ENCODE data around the gene SMARCD3.
A peak's percentile ranks its signal among the peaks of the same experiment; 100 is the strongest.

SMARCD3 gene

DNA sequence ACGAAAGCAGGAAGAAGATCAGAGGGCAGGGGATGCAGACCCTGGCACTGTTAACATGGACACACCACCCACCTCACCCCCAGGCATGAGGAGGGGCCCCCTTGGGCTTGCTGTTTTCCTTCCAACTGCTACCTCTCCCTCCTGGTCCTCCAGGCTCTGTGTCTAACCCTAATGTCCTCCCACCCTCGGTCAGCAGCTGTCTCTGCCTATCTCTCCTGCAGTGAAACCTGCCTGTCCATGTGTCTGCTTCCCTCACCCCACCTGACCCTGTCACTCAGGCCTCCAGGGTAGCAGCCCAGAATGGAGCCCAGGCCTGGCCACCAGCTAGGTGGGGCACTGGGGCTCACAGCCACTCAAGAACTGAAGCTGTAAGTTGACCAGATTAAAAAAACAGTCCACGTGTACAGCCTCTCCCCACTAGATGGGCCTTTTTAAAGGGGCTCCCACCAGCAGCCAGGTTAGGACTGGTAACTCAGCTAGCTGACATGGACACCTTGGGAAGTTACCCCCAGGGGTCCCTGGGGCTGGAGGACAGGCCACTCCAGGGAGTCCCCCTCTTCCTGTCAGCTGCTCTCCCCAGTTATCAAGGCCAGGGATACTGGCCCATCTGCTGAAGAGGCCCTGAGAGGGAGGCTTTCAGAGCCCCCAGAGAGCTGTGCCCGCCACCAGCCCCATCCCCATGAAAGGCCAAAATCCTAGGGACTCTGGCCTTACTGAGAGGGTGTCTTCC is 1.5 kb downstream of the SMARCD3 start:
- DNase-seq, result no peak

DNA sequence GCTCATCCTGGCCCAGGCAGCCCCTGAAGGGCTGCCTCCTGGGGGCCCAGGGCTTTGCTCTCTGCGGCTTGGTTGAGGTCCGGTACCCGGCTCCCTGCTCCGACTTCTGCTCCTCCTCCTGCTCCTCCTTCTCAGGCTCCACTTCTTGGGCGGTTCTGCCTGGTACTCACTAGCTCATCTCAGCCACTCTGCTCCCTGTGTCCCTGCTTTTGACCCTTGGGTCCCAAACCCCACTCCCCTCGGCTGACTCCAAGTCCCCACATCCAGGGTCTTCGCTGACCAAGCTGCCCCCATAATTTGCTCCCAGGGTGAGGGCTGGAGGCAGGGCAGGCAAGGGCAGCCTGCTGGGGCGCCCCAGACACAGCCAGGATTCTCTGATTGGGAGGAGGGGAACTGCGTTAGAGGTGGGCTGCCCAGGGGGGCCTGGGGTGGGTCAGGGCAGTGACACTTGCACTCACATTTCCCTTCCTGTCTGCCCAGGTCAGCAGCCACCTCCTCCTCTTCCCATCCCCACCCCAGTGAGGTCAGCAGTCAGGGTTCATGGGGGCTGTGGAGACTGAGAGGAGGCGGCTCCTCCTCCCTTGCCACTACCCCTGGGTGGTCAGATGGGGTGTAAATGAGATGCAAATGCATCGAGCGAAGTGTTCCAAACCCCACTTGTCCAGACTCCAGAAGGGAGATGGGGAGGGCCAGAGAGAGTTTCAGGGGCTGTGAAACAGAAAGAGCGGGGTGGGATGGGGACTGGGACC is 2.2 kb downstream of the SMARCD3 start:
- no peak for DNase-seq

DNA sequence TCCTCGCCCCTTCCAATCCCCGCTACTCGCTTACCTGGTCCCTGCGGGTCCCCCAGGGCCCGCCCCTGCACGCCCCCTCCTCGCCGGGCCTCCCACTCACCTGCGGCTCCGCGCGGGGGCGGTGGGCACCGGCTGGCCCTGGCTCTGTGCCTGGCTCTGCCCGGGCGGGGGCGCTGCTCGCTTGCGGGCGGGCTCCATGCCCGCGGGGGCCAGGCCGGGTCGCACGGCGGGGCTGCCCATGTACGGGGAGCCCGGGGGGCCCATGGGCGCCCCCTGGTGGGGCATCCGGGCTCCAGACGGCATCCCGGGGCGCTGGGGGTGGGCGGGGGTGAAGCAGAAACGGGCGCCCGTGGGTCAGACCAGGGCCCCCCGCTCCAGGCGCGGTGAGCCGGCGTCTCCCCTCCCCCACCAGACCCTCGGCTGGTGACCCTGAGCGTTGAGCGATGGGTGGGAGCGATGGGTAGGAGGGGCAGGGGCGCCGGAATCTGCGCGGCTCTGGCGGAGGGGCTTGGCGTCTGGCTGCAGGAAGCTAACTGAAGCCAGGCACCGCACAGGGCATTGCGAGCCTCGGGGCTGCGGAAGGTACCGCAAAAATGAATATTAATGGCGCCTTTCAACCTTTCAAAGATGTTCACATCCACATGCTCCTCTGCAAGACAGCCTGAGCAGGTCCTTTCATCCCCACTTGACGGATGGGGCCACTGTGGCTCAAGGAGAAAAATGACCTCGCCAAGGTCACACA is 3.0 kb downstream of the SMARCD3 start:
- peak; percentile 50 to 67 for DNase-seq

DNA sequence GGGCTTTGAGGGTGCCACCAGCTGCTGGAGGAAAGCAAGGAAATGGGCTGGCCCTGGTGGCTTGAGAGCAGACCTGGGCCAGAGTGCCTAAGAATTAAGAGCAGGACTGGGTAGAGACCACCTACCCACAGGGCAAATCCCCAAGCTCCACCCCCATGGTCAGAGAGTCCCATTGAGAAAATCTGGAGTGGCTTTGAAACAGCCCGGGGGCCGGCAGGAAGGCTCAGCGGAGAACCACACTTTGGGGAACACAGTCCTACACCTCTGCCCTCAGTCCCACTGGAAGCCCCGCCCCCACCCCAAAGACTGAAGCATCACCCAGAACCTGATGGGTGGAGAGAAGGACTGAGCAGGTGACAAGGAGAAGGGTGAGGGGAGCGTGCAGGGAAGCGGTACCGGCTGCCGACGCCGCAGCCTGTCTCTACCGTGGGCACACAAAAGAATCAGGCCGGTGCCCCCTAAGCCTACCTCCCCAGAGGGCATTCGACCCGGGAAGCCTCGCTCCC is 3.6 kb downstream of the SMARCD3 start:
- no peak for DNase-seq

DNA sequence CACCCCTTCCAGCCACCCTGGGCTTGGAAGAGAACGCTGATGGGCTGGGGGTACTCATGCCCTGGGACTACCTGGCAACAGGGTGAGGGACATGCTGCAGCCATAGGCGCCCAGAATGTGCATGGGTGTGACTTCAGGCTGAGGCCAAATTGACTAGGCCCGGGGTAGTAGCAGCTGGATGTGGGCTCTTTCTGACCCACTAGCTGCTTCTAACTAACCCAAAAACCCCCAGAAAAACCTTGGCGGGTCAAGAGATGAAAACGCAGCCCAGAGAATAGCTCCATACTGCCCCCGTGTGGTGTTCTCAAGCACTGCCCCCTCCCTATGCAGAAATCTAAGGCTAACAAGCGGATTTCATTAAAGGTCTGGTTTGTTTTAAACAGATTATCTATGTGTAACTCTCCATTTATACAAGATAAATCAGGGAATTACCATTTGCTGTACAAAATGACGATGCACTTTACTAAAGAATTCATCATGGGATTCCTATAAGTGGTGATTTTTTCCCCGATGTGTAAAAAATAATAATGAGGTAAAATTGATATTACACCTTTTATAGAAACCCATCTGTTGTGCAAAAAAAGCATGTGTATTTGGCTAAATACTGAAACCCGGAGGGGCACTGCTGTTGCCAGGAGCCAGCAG is 4.2 kb downstream of the SMARCD3 start:
- peak; percentile 68 for DNase-seq

DNA sequence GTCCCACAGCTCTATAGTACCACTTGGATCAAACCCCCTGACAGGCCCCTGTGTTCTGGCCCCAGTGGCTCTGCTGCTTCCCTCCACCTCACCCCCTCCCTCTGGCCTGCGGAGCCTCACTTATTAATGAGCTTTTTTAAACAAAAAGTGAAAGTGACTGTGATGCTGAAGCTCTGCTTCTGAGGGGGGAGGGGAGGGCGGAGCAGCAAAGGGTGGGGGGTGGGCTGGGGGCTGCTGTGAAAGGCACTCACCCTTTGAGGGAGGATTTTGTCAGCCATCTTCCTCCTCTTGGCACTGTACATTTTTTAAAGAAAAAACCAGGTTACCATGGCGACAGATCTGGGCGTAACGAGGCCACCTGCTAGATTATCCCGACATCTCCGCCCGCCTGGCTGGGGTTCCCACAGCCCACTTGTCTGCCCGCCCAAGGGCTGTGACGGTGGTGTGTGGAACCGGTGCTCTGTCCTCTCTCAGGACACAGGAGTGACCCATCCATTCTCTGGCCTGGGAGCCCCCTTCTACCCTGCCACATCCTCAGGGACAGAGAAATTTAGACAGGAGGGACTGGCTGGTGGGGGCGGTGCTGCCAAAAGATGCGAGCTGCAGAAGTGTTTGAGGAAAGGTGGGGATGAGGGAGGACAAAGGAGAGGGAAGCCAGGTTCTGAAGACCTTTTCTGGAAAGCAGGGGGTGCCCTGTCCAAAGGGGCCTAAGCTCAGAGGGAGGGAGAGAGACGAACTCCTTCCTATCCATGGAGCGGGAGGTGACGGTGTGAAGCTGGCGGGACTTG is 4.9 kb downstream of the SMARCD3 start:
- DNase-seq, result no peak

DNA sequence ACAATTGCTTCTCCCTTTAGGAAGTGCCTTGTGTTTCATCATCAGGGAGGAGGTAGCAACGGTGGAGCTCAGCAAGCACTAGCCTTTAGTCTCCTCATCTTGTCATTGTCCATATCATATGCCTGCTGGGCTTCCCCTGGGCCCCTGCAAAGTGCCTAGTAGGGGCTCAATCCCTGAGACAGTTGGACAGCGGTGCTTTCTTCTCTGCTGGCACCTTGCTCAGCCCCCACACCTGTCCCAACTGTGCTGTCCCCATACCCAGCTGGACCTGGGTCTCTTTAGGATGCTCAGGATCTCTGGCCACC is 5.5 kb downstream of the SMARCD3 start:
- no peak for DNase-seq

DNA sequence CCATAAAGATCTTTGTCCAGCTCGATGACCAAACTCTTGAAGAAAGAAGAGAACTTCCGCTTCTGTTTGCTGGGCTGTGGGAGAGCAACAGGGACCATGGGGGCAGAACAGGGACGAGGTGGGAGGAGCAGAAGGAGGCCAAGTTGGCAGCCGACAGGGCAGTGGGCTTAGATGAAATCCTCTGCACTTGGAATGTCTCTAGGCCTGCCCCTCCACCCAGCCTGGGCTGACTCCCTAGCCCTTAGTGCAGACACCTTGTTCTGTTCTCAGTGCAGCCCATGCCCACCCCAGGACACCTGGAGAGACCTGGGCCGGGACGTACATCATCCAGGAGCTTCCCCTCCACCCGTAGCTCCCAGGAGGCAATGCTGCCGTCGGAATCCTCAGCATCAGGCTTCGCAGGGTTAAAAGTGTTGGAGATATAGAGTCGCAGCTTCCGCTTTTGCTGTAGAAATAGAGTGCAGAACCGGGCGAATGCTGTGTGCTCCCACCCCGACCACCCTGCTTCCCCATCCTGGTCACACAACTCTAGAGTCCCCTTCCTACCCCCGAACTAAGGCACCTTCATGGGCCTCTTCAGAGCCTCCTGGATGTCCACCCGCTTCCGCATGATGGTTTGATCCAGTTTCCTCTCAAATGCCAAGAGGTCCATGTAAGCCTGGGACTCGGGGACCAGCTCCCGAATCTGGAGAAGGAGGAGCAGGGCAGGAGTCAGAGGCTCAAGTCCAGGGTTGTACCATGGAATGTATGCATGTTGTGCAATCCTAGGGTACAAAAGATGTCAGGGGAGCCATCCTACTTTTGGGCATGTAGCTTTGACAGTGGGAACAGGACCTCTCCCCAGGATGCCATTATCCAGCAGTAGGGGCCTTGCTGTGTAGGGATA is 6.1 kb downstream of the SMARCD3 start:
- no peak for DNase-seq

DNA sequence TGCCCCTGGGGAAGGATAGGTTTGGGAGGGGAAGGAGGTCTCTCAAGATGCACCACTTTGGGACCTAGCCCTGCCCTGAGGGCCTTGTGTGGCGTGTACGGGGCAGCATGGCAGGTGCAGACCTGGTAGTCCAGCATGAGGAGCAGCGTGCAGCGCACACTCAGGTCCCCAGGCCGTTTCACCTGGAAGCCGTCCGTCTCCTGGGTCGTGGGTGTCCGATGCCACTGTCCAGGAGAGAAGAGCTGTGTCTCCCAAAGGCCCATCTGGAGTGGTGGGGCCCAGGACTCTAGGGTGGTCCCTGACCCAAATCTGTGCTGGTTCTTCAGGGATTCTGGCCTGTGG is 6.8 kb downstream of the SMARCD3 start:
- no peak for DNase-seq

DNA sequence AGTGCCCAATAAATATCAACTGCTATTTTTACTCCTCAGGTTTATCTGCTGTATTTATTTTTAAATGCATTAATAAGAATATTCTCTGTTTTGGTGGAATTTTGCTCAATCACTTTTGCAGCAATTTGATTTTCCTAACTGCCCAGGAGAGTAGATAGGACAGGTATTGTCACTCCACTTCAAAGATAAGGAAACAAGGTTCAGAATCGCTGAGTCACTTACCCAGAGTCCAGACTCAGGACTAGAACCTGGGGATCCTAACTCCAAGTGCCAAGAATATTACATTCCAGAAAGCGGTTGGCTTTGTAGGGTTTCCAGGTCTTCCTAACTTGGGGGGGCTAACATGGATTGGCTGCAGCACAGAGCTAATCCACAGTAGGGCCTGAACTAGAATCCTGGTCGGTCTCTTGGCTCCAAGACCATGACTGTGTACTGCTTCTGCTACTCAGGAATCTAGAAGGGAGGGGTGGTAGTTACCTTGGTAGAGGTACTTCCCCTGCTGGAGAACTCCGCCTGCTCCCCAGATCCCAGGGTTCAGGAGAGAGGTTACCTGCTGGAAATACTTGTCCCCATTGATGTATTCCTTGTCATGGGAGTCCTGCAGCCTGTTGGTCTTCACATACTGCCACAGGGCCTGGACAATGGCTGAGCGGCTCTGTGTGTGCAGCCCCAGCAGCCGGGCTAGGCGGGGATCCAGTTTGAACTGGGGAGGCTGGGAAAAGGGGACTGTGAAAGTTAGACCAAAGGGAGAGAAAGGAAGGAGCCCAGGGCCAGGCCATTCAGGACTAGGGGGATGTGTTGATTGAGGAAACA is 7.3 kb downstream of the SMARCD3 start:
- DNase-seq, result no peak

DNA sequence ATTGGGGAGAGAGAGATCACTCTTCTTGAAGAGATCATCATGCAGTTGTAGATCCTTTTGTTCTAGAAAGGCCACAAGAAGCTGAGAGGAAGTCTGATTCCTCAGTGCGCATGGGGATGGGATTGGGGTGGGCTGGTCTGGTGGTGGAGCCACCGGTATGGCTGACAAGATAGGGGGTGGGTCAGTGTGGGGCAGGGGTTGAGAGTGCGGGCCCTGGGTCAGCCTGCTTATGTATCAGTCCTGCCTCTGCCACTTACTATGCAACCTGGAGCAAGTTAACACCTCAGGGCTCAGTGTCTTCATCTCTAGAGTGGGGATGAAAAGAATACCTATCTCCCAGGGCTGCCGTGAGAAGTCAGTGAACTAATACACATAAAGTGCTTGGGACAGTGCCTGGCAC is 8.0 kb downstream of the SMARCD3 start:
- no peak for DNase-seq

DNA sequence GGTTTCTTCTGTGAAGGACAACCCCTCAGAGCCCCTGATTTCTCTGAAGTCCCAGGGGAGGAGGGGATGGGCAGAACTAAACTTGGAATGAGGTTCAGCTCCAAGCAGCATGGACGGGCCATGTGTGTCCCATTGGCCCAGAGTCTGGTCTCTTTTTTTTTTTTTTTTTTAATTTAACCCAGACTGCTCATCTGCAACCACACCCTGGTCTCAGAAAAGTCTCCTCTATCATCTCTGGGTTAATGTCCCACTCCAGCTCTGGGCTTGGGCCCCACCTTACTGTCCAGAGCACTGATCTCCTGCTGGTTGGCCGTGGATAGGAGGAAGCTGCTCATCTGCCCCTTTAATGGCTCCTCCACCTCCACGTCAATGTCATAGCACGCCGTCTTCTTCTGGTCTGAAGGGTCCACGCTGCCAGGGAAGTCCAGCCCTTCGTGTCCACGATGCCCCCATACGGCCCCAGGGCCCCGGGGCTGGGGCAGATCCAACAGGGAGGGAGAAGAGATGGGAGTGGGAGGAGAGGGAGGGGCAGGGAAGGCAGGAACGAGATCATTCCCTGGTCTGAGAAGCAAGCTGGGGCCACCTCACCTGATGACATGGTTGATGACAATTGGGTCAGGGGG is 8.5 kb downstream of the SMARCD3 start:
- DNase-seq, result no peak

DNA sequence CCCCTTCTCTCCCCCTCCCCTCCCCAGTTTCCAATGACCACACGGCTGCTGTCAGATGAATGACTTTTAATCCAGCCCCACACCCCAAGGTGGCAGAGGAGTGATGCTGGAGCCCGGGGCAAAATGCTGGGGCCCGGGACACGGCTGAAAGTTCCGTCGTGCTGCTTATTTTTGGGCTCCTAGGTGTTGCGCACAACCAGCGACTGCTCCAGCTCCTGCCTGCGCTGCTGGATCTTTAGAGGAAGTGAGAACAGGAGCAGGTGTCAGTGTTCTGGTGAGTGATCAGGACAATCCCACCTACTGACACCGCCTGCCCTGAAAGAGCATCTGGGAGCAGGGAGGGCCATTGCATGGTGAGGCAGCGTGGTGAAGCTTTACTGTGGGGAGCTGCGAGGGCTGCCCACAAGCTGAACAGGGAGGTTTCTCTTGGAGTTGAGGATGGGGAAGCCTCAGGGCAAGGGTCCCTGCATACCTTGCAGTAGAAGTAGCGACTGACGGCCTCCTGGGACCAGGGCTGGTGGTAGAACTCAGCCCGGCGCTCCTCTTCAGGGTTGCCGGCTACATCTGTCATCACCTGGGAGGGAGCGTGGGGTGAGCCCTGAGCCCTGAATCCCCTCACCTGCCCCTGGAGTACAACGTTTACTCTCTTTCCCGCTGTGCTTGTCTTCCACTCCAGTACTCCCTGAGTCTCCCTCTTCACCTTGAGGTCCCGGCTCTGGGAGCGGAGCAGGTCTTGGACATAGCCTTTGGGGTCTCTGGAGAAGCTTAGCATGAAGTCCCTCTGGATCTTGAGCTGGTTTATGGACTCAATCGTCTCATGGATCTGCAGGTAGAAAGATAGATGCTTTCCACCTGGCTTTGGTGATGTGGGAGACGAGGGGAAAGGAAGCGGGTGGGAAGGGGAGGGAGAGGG is 9.3 kb downstream of the SMARCD3 start:
- DNase-seq, result no peak

DNA sequence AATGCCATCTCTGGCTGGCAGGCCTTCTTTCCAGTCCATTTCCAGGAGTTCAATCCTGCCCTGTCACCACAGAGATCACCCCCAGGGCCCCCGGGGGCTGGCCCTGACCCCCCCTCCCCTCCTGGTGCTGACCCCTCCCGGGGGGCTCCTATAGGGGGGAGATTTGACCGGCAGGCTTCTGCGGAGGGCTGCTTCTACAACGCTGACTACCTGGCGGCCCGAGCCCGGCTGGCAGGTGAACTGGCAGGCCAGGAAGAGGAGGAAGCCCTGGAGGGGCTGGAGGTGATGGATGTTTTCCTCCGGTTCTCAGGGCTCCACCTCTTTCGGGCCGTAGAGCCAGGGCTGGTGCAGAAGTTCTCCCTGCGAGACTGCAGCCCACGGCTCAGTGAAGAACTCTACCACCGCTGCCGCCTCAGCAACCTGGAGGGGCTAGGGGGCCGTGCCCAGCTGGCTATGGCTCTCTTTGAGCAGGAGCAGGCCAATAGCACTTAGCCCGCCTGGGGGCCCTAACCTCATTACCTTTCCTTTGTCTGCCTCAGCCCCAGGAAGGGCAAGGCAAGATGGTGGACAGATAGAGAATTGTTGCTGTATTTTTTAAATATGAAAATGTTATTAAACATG is 10.2 kb downstream of the SMARCD3 start:
- no peak for DNase-seq

DNA sequence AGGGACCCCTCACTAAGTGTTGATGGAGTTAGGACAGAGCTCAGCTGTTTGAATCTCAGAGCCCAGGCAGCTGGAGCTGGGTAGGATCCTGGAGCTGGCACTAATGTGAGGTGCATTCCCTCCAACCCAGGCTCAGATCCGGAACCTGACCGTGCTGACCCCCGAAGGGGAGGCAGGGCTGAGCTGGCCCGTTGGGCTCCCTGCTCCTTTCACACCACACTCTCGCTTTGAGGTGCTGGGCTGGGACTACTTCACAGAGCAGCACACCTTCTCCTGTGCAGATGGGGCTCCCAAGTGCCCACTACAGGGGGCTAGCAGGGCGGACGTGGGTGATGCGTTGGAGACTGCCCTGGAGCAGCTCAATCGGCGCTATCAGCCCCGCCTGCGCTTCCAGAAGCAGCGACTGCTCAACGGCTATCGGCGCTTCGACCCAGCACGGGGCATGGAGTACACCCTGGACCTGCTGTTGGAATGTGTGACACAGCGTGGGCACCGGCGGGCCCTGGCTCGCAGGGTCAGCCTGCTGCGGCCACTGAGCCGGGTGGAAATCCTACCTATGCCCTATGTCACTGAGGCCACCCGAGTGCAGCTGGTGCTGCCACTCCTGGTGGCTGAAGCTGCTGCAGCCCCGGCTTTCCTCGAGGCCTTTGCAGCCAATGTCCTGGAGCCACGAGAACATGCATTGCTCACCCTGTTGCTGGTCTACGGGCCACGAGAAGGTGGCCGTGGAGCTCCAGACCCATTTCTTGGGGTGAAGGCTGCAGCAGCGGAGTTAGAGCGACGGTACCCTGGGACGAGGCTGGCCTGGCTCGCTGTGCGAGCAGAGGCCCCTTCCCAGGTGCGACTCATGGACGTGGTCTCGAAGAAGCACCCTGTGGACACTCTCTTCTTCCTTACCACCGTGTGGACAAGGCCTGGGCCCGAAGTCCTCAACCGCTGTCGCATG is 11.0 kb downstream of the SMARCD3 start:
- DNase-seq, result no peak

DNA sequence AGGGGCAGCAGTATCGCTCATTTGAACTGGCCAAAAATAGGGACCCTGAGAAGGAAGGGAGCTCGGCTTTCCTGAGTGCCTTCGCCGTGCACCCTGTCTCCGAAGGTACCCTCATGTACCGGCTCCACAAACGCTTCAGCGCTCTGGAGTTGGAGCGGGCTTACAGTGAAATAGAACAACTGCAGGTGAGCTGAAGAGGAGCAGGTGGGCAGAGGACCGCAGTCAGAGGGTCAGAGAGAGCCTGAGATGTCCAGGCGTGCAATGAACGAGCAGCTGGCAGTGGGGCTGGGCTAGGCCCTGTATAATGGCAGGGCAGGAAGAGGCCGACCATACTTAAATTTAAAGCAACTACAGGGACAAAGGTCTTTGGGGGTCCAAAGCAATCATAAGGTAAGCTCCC is 12.1 kb downstream of the SMARCD3 start:
- DNase-seq, result no peak

DNA sequence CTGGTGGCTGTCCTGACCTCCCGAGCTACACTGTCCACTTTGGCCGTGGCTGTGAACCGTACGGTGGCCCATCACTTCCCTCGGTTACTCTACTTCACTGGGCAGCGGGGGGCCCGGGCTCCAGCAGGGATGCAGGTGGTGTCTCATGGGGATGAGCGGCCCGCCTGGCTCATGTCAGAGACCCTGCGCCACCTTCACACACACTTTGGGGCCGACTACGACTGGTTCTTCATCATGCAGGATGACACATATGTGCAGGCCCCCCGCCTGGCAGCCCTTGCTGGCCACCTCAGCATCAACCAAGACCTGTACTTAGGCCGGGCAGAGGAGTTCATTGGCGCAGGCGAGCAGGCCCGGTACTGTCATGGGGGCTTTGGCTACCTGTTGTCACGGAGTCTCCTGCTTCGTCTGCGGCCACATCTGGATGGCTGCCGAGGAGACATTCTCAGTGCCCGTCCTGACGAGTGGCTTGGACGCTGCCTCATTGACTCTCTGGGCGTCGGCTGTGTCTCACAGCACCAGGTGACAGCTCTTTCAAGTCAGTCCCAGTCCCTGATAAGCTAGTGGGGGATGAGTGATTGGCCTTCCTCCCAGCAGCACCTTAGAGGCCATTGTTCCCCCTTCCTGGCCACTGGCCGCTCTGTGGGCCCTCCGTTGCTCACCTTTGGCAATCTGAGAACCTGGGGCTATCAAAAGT is 13.3 kb downstream of the SMARCD3 start:
- no peak for DNase-seq
